ENCODE data around the gene LIME1. TPM values are rescaled to one million over a fixed set of nuclear protein-coding genes. Genes with fewer than 3 reads are reported as not detected.
A peak's percentile ranks its signal among the peaks of the same experiment; 100 is the strongest.

LIME1 gene
- total RNA-seq, 4 donors from 2014 or later = 8.7 to 25.0 (median 11.5) TPM

- intact Hi-C loops (cut with DNase I) = no loop called here
- Histone ChIP-seq H3K27ac (no peak overlapping the region), H3K4me1 (peaks cover 9 to 17% of the 10 kb centered on the region in 2 donors), H3K27me3 (no peaks in the 10 kb centered on the region), H3K9me3 (no peaks in the 10 kb centered on the region), H3K36me3 (peaks cover 5 to 7% of the 10 kb centered on the region in 2 donors), H3K4me3 (replicated peaks in 1 of 3) (no peak overlapping the region)
- no peak for DNase-seq
- no peak for TF ChIP-seq POLR2A (IDR thresholded peaks at IDR 0.05)
- TF ChIP-seq CTCF (IDR thresholded peaks at IDR 0.05) = no peak
- 90 to 92% methylated on average over 9 to 16 of the region's 16 CpGs for WGBS, 2 donors
Measured at GRCh38 chr20:63749597-63750508, 13.4 kb downstream of the LIME1 start.

DNA sequence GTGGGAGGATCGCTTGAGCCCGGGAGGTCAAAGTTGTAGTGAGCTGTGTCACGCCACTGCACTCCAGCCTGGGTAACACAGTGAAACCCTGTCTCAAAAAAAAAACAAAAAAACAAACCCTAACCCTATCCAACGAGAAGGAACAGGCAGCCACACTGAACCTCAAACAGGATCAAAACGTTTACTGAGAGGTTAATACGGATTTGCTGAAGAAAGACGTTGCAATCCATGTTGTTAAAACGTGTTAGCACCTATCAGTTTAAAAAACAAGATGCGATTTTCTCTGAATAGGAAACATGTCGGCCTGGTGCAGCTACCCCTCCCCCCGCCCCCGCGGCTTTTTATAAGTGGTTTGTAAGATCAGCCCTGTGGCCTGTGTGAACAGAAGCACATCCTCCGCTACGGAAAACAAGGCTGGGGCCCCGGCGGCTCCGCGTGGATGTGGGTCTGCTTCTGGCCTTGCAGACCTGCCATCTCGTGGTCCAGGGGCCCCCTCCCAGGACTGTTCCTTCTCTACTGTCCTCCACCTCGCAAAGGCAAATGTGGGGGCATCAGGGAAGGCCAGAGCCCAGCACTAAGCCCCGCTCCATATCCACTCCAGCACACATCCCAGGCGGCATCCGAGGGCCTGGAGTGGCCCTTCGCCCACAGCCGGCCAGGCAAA is 14.5 kb downstream of the LIME1 start:
- DNase-seq = no peak
- no peak for TF ChIP-seq POLR2A (IDR thresholded peaks at IDR 0.05)
- intact Hi-C loops (cut with DNase I) = no loop called here
- Histone ChIP-seq H3K27me3 (no peaks in the 10 kb centered on the region), H3K36me3 (peaks cover 4 to 5% of the 10 kb centered on the region in 2 donors), H3K4me1 (peaks cover 9 to 17% of the 10 kb centered on the region in 2 donors), H3K4me3 (replicated peaks in 1 of 3) (no peak overlapping the region), H3K9me3 (no peaks in the 10 kb centered on the region), H3K27ac (no peak overlapping the region)
- 71 to 77% methylated on average over 12 to 26 of the region's 26 CpGs for WGBS, 2 donors

GRCh38 chr20:63751471-63752271 is 15.2 kb downstream of the LIME1 start:
- H3K27me3 ChIP-seq = no peaks in the 10 kb centered on the region

GRCh38 chr20:63752411-63753101 is 16.1 kb downstream of the LIME1 start:
- no peak for TF ChIP-seq CTCF (IDR thresholded peaks at IDR 0.05)
- no peak for TF ChIP-seq POLR2A (IDR thresholded peaks at IDR 0.05)
- no peak overlapping the region for H3K4me3 ChIP-seq (replicated peaks in 1 of 3)
- DNase-seq = peak; percentile 61 to 73
- 60 to 79% methylated on average over 4 to 15 of the region's 50 CpGs for WGBS, 2 donors
- intact Hi-C loops (cut with DNase I) = no loop called here
- no peaks in the 10 kb centered on the region for H3K27me3 ChIP-seq
- peak overlapping the region in 1 of 3 donors; percentile 41 for H3K27ac ChIP-seq
- peaks cover 9 to 17% of the 10 kb centered on the region in 2 donors for H3K4me1 ChIP-seq
- H3K36me3 ChIP-seq = no peaks in the 10 kb centered on the region
- H3K9me3 ChIP-seq = no peaks in the 10 kb centered on the region

More at GRCh38 chr20:63751471-63752271, 15.2 kb downstream of the LIME1 start:
- H3K27ac ChIP-seq = no peak overlapping the region
- peak; percentile 48 to 72 for DNase-seq
- TF ChIP-seq POLR2A (IDR thresholded peaks at IDR 0.05) (no peak), CTCF (IDR thresholded peaks at IDR 0.05) (no peak)
- peaks cover 0 to 1% of the 10 kb centered on the region in 2 donors for H3K36me3 ChIP-seq
- H3K9me3 ChIP-seq = no peaks in the 10 kb centered on the region
- no peak overlapping the region for H3K4me3 ChIP-seq (replicated peaks in 1 of 3)
- 78 to 91% methylated on average over 14 to 27 of the region's 45 CpGs for WGBS, 2 donors
- intact Hi-C loops (cut with DNase I) = no loop called here
- H3K4me1 ChIP-seq = peaks cover 9 to 17% of the 10 kb centered on the region in 2 donors

GRCh38 chr20:63753381-63753780 is 16.9 kb downstream of the LIME1 start:
- Histone ChIP-seq H3K4me3 (replicated peaks in 1 of 3) (no peak overlapping the region), H3K27me3 (no peaks in the 10 kb centered on the region), H3K9me3 (no peaks in the 10 kb centered on the region), H3K4me1 (peaks cover 9 to 17% of the 10 kb centered on the region in 2 donors), H3K36me3 (no peaks in the 10 kb centered on the region), H3K27ac (no peak overlapping the region)
- intact Hi-C loops (cut with DNase I) = no loop called here
- WGBS, 2 donors = 96 to 97% methylated on average over 13 of the region's 13 CpGs
- TF ChIP-seq POLR2A (IDR thresholded peaks at IDR 0.05) = no peak
- no peak for TF ChIP-seq CTCF (IDR thresholded peaks at IDR 0.05)
- no peak for DNase-seq
